Lower lobe of right lung (tissue), 2 donors: ENCODE measurements around the gene RPL36AL. TPM values are rescaled to one million over a fixed set of nuclear protein-coding genes. Genes with fewer than 3 reads are reported as not detected.
A peak's percentile ranks its signal among the peaks of the same experiment; 100 is the strongest.
"Not testable (repeated sequence)": the region's sequence is repeated elsewhere in the genome, so short reads cannot be mapped to it uniquely, and the experiment has no call there.

ENCODE experiments used
- ATAC-seq, 2 donors: fragments of 200-7000 bp; cut with Tn5 transposase; one replicate each; pipeline ENCODE4 v1.9.1; 2020 to 2022; ENCODE audit warnings: mild to moderate bottlenecking in 2 of 2, moderate library complexity in 2 of 2
- DNase-seq: peaks from one replicate; pipeline ENCODE4 v3.0.0-alpha.2; 2020
- H3K27ac ChIP-seq: fragments of 200-600 bp; one replicate; pipeline ENCODE4 v1.8.0; 2022
- H3K27me3 ChIP-seq: fragments of 200-600 bp; one replicate; pipeline ENCODE4 v1.8.0; 2022; ENCODE audit warnings: low read depth
- H3K36me3 ChIP-seq: fragments of 200-600 bp; one replicate; pipeline ENCODE4 v1.8.0; 2022; ENCODE audit warnings: mild to moderate bottlenecking
- H3K4me1 ChIP-seq: fragments of 200-600 bp; one replicate; pipeline ENCODE4 v1.8.0; 2022
- H3K4me3 ChIP-seq: fragments of 200-600 bp; one replicate; pipeline ENCODE4 v1.8.0; 2022; ENCODE audit warnings: mild to moderate bottlenecking
- H3K9me3 ChIP-seq: fragments of 200-600 bp; one replicate; pipeline ENCODE4 v1.8.0; 2022
- intact Hi-C: fragments of 100-400 bp; cut with DNase I; formaldehyde crosslinking; loops from one replicate; pipeline ENCODE4 v1.11.0; 2022
- long read RNA-seq: library from polyadenylated mRNA; unstranded; transcript quantifications from one replicate; pipeline ENCODE4 v2.0.0, GENCODE V29; 2021
- total RNA-seq: library from RNA; stranded (reverse); fragmentation: NEBNext Ultra II Directional; extraction: Animal tissue kit (Norgen Biotek cat#: 25700); gene quantifications from one replicate; pipeline ENCODE4 v1.2.1, GENCODE V29; 2021
- TF ChIP-seq, protein P1 (sequence below): fragments of 200-600 bp; IDR thresholded peaks from one replicate; pipeline ENCODE4 v1.8.0; 2022; ENCODE audit warnings: antibody characterized with exemption, mild to moderate bottlenecking
- donor health status: DM: no; HTN: yes; CAD: no; lungs with severe emphysema.

Gene RPL36AL
- total RNA-seq: 153 TPM
- long read RNA-seq, transcript RPL36AL-201 (2 exons, 746 nt): major isoform, 115 of 121 reads
- long read RNA-seq, partial matches to known transcripts: 6 of 121 reads
- long read RNA-seq, other reads (novel, unspliced or antisense): 0 of 121 reads

DNA sequence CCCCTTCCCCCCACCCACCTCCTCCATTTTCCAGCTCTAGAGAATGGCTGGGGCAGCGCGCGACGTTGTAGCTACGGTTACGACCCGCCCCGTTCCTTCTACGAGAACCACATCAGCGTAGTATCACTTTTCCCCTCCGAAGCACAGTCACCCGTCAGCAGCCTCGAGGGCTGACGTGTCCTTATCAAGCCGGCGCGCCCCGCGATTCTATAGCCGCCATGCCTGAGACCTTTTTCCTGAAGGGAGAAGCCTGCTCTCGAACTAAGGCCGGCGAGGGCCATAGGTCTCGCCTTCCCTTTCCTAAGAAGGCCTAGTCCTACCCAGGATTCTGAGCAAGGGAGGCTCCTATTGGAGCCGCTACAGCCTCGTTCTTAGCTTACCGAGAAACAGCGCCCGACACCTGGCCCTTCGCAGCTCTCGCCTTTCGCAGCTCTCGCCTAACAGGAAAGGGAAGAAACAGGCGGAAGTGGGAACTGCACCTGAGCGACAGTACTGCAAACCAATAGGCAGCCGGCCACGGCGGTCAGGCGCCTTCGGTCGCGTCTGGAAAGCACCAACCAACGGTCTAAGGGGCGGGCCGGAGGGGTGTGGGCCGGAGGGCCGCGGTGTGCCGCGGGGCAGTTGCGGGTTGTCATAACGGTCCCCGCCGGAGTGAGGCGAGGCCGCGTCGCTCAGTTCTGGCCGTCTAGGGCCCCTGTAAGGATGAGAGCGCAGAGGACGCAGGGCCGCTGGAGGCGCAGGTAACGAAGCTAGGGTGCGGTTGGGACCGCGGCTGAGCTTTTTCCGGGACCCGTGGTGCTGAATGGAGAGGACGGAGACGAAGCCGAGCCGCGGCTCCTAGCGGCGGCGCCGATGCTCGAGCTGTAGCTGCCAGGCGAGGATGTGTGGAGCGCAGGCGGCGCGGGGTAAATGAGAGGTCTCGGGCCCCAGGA is at the start of gene RPL36AL, which contains the start of gene MGAT2:
Gene RPL36AL (minus strand): TSS at position 445 of the 932 bp plus-strand sequence. CDS start 1,522 bp downstream, outside the sequence.
Gene MGAT2 (plus strand): TSS at position 618 of the 932 bp plus-strand sequence. CDS start 470 bp downstream, outside the sequence.
- intact Hi-C loops: no loop called here
- Histone ChIP-seq H3K9me3 (no peaks in the 10 kb centered on the region), H3K36me3 (peaks cover 29% of the 10 kb centered on the region), H3K27ac (peak within 1 kb of the TSS; percentile 94), H3K27me3 (no peaks in the 10 kb centered on the region), H3K4me1 (peaks cover 43% of the 10 kb centered on the region), H3K4me3 (peak within 1 kb of the TSS; percentile 86)
- ATAC-seq (peak; percentile 100), DNase-seq (peak; percentile 98)
- TF ChIP-seq, protein P1, sequence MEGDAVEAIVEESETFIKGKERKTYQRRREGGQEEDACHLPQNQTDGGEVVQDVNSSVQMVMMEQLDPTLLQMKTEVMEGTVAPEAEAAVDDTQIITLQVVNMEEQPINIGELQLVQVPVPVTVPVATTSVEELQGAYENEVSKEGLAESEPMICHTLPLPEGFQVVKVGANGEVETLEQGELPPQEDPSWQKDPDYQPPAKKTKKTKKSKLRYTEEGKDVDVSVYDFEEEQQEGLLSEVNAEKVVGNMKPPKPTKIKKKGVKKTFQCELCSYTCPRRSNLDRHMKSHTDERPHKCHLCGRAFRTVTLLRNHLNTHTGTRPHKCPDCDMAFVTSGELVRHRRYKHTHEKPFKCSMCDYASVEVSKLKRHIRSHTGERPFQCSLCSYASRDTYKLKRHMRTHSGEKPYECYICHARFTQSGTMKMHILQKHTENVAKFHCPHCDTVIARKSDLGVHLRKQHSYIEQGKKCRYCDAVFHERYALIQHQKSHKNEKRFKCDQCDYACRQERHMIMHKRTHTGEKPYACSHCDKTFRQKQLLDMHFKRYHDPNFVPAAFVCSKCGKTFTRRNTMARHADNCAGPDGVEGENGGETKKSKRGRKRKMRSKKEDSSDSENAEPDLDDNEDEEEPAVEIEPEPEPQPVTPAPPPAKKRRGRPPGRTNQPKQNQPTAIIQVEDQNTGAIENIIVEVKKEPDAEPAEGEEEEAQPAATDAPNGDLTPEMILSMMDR: peak; percentile 21

DNA sequence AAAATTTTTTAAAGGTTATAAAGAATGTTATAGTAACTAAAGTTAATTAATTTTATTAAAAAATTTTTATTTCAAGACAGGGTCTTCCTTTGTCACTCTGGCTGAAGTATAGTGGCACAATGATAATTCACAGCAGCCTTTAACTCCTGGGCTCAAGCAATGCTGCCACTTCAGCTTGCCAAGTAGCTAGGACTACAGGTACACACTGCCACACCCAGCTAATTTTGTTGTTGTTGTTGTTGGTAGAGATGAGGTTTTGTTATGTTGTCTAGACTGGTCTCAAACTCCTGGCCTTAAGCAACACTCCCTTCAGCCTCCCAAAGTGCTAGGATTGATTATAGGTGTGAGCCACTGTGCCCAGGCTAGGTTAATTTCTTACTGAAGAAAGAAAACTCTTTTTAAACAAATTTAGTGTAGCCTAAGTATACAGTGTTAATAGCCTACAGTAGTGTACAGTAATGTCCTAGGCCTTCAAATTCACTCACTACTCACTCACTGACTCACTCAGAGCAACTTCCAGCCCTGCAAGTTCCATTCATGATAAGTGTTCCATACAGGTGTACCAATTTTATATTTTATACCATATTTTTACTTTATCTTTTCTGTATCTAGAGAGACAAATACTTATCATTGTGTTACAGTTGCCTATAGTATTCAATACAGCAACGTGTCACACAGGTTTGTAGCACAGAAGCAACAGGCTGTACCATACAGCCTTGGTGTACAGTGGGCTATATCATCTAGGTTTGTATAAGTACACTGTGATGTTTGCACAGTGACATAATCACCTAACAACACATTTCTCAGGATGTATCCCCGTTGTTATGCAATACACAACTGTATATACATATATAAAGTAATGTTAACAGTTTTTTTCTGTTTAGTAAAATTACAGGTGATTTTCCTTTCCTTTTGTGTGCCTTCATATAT is 39.4 kb upstream of the RPL36AL start:
- intact Hi-C loops: no loop called here
- H3K4me1 ChIP-seq: no peaks in the 10 kb centered on the region
- H3K9me3 ChIP-seq: no peaks in the 10 kb centered on the region
- no peak for ATAC-seq
- no peak overlapping the region for H3K4me3 ChIP-seq
- TF ChIP-seq, protein P1: no peak
- DNase-seq: no peak
- no peak overlapping the region for H3K27ac ChIP-seq
- no peaks in the 10 kb centered on the region for H3K36me3 ChIP-seq
- no peaks in the 10 kb centered on the region for H3K27me3 ChIP-seq

- ATAC-seq, H3K9me3 ChIP-seq, intact Hi-C loops, H3K36me3 ChIP-seq, H3K4me3 ChIP-seq, H3K27me3 ChIP-seq, DNase-seq, H3K4me1 ChIP-seq, H3K27ac ChIP-seq: not testable (repeated sequence)
Observed at GRCh38 chr14:49657500-49657899, 37.1 kb upstream of the RPL36AL start.

GRCh38 chr14:49654511-49654910 is 34.1 kb upstream of the RPL36AL start:
- Histone ChIP-seq H3K36me3 (no peaks in the 10 kb centered on the region), H3K27me3 (no peaks in the 10 kb centered on the region), H3K4me3 (no peak overlapping the region), H3K9me3 (no peaks in the 10 kb centered on the region), H3K27ac (no peak overlapping the region), H3K4me1 (no peaks in the 10 kb centered on the region)
- DNase-seq: no peak
- intact Hi-C loops: no loop called here
- TF ChIP-seq, protein P1: no peak
- ATAC-seq: no peak

- H3K27ac ChIP-seq: no peak overlapping the region
- no peaks in the 10 kb centered on the region for H3K4me1 ChIP-seq
- H3K36me3 ChIP-seq: no peaks in the 10 kb centered on the region
- DNase-seq (no peak), ATAC-seq (no peak)
- H3K9me3 ChIP-seq: no peaks in the 10 kb centered on the region
- TF ChIP-seq, protein P1: no peak
- intact Hi-C loops: no loop called here
- no peak overlapping the region for H3K4me3 ChIP-seq
- no peaks in the 10 kb centered on the region for H3K27me3 ChIP-seq
Observed at GRCh38 chr14:49653508-49653907, 33.1 kb upstream of the RPL36AL start.
